ENCODE measurements around the gene ZNF701. TPM values are rescaled to one million over a fixed set of nuclear protein-coding genes. Genes with fewer than 3 reads are reported as not detected.
A peak's percentile ranks its signal among the peaks of the same experiment; 100 is the strongest.
"Not testable (repeated sequence)": the region's sequence is repeated elsewhere in the genome, so short reads cannot be mapped to it uniquely, and the experiment has no call there.

The ZNF701 gene
- 5.4 and 6.8 TPM in 2 replicates for total RNA-seq (2014; rRNA removed; shearing (Covaris generic))

GRCh38 chr19:52570000-52570861 lies at the start of gene ZNF701:
TSS of gene ZNF701 (plus strand) at chr19:52570287. CDS start at chr19:52574148, 3,861 bp downstream.
- DNase-seq (ENCODE audit: low spot score): peak; percentile 83

- no peak for DNase-seq (ENCODE audit: low spot score)
Measured at GRCh38 chr19:52522551-52522950, 47.5 kb upstream of the ZNF701 start.

- no peak for DNase-seq (ENCODE audit: low spot score)
Measured at GRCh38 chr19:52524086-52524485, 46.0 kb upstream of the ZNF701 start.

- DNase-seq (ENCODE audit: low spot score): peak; percentile 89
Measured at GRCh38 chr19:52527134-52527955, 42.7 kb upstream of the ZNF701 start, which contains the start of gene ZNF808. TSS of gene ZNF808 (plus strand) at chr19:52527668. CDS start at chr19:52543285, 15,617 bp downstream.

GRCh38 chr19:52527956-52528351 lies 42.1 kb upstream of the ZNF701 start:
- DNase-seq (ENCODE audit: low spot score): no peak

- DNase-seq (ENCODE audit: low spot score): no peak
Measured at GRCh38 chr19:52532480-52532879, 37.6 kb upstream of the ZNF701 start.

GRCh38 chr19:52533901-52534300 lies 36.2 kb upstream of the ZNF701 start:
- no peak for DNase-seq (ENCODE audit: low spot score)

GRCh38 chr19:52535385-52535770 lies 34.7 kb upstream of the ZNF701 start:
- not testable (repeated sequence) for DNase-seq (ENCODE audit: low spot score)

- DNase-seq (ENCODE audit: low spot score): no peak
Measured at GRCh38 chr19:52535771-52536447, 34.2 kb upstream of the ZNF701 start.

GRCh38 chr19:52536448-52536800 lies 33.7 kb upstream of the ZNF701 start:
- DNase-seq (ENCODE audit: low spot score): no peak

- DNase-seq (ENCODE audit: low spot score): not testable (repeated sequence)
Measured at GRCh38 chr19:52538815-52539214, 31.3 kb upstream of the ZNF701 start.

- not testable (repeated sequence) for DNase-seq (ENCODE audit: low spot score)
Measured at GRCh38 chr19:52541176-52541575, 28.9 kb upstream of the ZNF701 start.

GRCh38 chr19:52541608-52542007 lies 28.5 kb upstream of the ZNF701 start:
- DNase-seq (ENCODE audit: low spot score): no peak

- DNase-seq (ENCODE audit: low spot score): not testable (repeated sequence)
Measured at GRCh38 chr19:52542541-52542940, 27.5 kb upstream of the ZNF701 start.

GRCh38 chr19:52542984-52543664 lies 27.0 kb upstream of the ZNF701 start:
- DNase-seq (ENCODE audit: low spot score): no peak

GRCh38 chr19:52554216-52554971 lies 15.7 kb upstream of the ZNF701 start:
- DNase-seq (ENCODE audit: low spot score): no peak

- no peak for DNase-seq (ENCODE audit: low spot score)
Measured at GRCh38 chr19:52557231-52557995, 12.7 kb upstream of the ZNF701 start.

GRCh38 chr19:52558732-52559445 lies 11.2 kb upstream of the ZNF701 start:
- not testable (repeated sequence) for DNase-seq (ENCODE audit: low spot score)

GRCh38 chr19:52561611-52562010 lies 8.5 kb upstream of the ZNF701 start:
- not testable (repeated sequence) for DNase-seq (ENCODE audit: low spot score)

Data from H4 (cell line).